Hepatocyte (in vitro differentiated cells): ENCODE measurements around the gene DSN1.

ENCODE experiments used
- CTCF ChIP-seq: fragments of 200-600 bp; sonication (generic); IDR thresholded peaks from 2 replicates; pipeline ENCODE4 v1.5.1; 2016; ENCODE audit warnings: antibody characterized with exemption, mild to moderate bottlenecking; ENCODE audit not compliant: poor library complexity
- EZH2 ChIP-seq: fragments of 200-600 bp; sonication (generic); IDR thresholded peaks from 2 replicates; pipeline ENCODE4 v1.6.1; 2016; ENCODE audit warnings: antibody characterized with exemption, mild to moderate bottlenecking, borderline replicate concordance

DNA sequence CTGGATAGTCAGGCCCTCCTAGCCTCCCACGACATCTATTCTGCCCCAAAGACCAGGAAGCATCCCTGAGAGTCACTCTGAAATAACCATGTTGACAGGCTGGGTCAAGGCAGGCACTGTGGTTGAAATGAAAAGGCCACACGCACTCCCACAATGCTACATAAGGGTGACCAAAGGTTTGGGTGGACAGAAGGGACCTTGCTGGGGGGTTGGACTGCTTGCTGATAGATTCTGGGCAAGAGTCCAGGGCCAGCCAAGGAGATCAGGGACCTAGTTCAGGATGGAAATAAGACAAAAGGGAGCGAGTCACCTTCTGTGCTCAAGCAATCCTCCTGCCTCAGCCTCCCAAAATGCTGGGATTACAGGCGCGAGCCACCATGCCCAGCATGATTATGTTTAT, 32.5 kb upstream of the DSN1 start:
- TF ChIP-seq CTCF (no peak), EZH2 (no peak)
